HG03039 (cell line): ENCODE data around the gene ARHGAP6.

Experiments used
- ATAC-seq: cut with Tn5 transposase; IDR thresholded peaks from one replicate; pipeline ENCODE4 v1.9.1; 2021; ENCODE audit warnings: mild to moderate bottlenecking, moderate library complexity; ENCODE audit not compliant: unreplicated experiment

The ARHGAP6 gene, protein sequence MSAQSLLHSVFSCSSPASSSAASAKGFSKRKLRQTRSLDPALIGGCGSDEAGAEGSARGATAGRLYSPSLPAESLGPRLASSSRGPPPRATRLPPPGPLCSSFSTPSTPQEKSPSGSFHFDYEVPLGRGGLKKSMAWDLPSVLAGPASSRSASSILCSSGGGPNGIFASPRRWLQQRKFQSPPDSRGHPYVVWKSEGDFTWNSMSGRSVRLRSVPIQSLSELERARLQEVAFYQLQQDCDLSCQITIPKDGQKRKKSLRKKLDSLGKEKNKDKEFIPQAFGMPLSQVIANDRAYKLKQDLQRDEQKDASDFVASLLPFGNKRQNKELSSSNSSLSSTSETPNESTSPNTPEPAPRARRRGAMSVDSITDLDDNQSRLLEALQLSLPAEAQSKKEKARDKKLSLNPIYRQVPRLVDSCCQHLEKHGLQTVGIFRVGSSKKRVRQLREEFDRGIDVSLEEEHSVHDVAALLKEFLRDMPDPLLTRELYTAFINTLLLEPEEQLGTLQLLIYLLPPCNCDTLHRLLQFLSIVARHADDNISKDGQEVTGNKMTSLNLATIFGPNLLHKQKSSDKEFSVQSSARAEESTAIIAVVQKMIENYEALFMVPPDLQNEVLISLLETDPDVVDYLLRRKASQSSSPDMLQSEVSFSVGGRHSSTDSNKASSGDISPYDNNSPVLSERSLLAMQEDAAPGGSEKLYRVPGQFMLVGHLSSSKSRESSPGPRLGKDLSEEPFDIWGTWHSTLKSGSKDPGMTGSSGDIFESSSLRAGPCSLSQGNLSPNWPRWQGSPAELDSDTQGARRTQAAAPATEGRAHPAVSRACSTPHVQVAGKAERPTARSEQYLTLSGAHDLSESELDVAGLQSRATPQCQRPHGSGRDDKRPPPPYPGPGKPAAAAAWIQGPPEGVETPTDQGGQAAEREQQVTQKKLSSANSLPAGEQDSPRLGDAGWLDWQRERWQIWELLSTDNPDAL (N-terminal part only)

DNA sequence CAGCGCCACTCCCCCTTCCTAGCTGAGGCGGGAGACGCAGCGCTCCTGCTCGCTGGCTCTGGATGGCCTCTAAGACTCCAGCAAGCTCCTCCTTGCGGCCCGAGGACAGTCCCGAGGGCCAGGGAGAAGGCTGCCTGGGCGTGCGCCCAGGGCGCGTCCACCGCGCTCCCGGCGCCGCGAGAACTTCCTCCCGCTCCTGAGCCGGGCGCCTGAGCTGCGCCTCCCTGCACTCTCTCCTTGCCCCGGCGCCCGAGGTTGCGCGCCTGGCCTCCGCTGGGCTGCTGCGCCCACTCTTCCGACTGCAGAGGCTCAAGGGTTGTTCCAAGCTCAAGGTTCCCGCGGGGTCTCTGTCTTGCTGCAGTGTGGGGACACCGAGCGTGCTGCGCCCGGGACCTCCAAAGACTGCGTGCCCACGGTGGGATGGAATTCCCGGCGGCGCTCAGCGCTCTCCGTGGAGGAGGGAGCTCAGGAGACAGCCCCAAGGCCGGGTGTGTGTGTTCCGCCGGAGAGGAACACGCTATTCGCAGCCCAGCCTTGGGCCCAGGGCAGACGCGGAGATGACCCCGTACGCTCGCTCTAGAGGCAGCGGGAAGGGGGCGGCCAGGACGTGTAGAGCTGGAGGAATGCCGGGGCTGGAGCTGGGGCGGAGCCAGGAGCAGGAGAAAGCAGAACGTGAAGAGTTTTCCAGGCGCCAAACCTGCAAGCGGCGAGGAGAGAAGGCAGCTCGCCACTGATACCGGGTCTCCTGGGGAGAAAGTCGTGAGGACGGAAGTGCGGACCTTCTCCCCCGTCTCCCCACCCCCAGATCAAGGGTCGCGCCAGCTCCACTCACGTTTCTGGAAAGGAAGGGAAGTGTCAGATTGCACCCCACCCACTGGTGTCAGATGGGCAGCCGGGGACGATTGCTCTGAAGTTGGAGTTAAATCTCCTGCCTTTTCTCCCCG, at the start of gene ARHGAP6:
TSS of gene ARHGAP6 (minus strand) at position 753 of the 944 bp plus-strand sequence. CDS start 1,092 bp downstream, outside the sequence.
- ATAC-seq: no peak

DNA sequence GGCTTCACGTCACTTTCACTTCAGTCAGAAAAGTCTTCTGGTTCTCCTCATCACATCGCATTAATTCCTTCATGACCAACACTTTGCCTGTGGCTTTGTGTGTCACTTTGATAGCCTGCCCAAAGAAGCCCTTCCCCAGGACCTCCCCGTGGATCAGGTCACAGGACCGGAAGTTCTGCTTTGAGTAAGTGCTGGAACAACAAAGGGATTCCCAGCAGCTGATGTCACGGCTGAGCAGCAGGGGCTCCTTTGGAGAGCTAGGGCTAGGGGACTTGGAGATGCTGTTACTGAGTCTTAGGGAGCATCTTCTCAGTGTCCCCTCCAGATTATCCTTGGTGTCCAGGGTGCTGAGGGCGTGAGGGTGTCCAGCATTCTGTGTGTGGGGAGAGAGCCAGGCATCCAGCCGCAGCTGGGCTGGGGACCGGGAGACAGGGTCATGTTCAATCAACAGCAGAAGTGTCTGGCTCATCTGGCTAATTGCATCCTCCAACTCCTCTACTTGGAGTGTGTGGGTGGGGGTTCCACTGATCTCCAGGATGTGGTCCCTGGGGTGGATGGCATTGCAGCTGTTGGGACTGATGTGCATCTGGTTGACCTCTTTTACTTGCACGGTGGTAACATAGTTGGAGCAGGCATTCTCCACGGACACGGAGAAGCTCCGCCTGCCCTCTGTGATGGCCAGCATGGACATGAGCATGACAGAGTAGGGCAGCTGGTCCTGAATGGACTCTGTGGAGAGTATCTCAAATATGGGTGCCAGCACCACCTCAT, 39.2 kb upstream of the ARHGAP6 start:
- ATAC-seq: no peak

DNA sequence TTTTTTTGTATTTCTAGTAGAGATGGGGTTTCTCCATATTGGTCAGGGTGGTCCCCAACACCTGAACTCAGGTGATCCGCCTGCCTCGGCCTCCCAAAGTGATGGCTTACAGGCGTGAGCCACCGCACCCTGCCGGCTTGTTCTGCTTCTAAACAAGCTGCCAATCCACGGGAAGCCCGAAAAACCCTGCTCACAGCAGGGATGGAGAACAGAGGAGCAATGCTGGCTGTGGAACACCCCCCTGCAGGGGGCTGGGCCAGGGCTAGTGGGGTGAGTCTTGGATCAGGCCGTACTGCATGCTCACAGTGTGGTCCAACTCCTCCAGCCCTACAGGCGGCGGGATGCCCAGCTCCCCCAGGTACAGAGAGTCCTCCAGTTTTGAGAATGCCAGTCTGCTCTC, 38.1 kb upstream of the ARHGAP6 start:
- ATAC-seq: no peak

DNA sequence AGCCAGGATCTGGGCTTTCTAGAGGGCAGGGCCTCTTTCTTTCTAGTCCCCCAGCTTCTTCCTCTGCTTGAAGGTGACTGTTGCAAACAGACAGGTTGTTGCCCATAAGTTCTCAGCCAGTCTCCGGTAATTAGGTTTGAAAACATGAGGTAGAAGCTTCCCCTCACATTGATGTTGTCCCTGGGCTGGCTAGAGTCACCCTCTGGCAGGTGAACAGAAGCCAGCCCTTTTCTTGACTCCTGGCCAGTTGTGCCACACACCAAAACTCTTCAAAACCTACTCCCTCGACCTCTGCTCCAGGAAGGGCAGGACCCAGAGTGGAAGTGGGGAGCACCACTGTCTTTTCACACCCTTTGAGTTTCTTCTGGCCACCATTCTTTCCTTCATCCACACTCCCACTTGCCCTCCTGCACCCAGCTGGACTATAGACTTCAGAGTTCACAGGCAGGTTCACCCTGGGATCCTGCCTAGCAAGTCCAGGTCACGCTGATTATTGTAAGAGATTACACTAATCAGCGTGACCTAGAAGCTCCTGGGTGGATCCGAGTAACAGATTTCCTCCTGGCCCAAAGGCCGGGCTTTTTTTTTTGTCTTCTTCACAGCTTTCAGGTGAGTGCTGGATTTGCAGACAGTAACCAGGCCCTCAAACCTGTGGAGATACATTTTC, 37.4 kb upstream of the ARHGAP6 start:
- ATAC-seq: no peak

DNA sequence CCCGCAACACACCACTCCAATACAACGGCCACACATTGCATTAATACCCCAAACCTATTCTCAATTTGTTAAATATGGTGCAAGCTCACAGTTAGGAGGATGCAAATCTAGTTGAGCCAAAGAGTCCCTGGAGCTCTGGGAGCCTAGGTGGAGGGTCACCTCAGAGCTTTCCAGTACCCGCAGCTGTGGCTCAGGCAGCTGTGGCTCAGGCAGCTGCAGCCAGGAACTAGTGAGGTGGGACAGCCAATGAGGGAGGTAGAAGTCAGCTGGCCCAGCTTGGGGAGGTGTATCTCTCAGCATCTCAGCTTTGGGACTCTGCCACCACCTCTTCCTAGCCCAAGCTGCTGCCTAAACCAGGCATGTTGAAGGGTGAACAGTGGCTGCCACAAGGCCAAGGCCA, 36.7 kb upstream of the ARHGAP6 start:
- ATAC-seq: no peak

DNA sequence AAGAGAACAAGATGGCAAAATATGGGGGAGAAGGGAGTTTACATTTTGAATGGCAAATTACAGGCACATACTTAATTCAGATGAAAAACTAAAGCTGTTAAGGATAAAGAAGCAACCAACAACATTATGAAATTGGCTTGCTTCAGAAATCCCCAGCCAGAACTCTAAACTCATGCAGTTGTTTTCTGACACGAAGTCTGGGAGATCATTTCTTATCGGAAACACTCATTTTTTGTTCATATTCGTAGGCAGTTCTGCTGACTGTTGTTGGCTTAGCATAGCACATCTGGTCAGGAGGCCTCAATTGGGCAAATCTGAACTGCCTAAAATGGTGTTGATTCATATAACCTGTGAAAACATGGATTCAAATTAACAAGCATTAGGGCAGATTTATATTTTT, 33.0 kb upstream of the ARHGAP6 start:
- no peak for ATAC-seq

DNA sequence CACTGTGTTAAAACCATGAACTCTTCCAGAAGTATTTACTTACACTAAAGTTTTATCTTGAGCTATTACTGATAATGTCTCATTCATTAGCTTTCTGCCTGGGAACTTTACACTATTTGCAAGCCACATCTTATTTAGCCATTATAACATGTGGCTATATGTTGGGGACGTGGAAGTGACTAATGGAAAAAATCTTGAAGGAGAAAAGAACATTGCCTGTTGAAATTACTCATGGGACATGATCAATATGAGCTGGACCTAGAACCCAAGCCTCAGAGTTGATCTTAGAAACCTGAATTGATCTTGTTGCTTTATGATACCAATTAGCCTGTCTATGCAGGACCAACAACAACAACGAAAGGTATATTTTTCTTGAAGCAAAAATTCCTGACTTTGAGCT, 22.5 kb upstream of the ARHGAP6 start:
- no peak for ATAC-seq

DNA sequence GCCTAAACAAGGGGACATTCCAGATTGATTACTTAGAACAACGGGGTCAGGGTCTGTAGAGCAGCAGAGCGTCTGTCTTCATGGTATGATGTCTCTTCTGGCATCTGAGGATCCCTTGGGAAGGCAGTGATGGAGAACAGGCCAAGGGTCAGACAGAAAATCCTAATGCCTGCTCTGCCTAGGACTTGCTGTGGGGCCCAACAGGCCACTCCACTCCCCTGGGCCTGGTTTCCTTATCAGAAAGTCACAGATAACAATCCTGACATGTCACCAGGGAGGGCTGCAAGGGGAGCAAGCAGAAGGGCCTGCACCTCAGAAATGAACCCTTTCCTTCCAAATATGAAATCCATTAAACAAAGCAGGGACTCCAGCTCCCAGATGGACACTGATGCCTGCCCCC, 21.4 kb upstream of the ARHGAP6 start:
- ATAC-seq: no peak

DNA sequence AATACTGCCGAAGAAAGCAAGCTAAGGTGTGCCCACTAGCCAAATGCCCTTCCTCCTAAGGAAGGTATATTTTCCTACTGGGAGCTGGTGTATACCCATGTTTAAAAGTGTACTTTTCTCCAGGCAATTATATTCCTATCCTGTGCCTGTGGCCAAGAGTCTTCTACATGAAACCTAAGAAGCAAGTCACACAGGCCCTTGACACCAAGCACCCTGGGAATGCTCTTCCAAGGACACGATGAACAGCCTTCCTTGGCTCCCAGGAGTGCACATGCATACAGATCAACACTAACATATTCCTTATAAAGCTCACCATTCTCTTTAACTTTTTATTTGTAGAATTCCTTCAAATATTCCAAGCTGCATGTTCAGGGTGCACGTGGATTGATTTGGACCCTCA, 17.3 kb upstream of the ARHGAP6 start:
- no peak for ATAC-seq

DNA sequence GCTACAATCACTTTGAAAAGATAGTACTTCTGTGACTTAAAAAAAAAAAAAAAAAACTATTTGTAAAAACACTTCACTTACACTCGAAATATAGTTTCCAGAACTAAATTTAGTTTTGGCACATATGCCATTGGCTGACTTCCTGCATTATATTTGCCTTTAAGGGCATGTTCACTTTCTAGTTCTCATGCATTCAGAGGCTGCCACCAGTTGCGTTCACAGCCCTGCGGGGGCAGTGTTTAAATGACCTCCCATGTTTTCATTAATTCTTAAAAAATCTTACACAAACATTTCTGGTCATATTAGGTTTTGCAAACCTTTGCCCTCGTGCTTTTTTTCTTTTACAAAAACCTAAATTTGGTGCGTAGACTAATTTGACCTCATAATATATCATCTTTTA, 12.4 kb upstream of the ARHGAP6 start:
- no peak for ATAC-seq

DNA sequence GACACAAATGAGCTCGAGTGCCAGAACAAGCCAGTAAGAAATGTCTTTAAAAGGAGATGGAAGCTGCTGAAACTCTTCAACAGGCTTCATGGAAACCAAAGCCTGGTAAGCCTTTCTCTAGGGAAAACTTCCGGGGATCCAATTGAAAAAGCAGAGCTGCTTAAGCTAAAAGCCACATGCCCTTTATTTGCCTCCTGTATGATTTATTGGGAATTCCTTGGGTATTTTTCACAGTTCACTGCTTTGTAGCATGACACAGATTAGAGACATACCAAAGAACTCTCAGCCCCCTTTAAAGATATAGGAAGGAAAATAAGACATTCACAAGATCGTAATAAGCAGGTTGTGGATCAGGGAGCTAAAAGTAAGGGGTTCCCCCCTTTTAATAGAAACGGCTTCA, 6.5 kb upstream of the ARHGAP6 start:
- no peak for ATAC-seq

DNA sequence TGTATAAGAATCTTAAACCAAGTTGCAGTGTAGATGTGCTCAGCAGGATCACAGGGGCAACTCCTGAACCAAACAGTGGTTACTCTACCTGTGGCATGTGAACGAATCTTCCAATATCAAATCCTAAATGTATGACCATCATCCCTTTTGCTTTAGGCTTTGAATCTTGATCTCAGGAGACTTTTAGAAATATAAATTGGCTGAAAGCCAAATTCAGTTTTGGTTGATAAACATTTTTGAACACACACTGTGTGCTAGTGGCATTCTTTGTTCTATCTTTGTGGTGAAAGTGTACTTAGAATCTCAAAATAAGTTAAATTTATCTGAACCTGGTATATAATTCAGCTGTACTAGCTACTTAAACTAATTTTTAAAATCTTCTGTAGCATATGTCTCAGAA, 4.6 kb upstream of the ARHGAP6 start:
- ATAC-seq: no peak

DNA sequence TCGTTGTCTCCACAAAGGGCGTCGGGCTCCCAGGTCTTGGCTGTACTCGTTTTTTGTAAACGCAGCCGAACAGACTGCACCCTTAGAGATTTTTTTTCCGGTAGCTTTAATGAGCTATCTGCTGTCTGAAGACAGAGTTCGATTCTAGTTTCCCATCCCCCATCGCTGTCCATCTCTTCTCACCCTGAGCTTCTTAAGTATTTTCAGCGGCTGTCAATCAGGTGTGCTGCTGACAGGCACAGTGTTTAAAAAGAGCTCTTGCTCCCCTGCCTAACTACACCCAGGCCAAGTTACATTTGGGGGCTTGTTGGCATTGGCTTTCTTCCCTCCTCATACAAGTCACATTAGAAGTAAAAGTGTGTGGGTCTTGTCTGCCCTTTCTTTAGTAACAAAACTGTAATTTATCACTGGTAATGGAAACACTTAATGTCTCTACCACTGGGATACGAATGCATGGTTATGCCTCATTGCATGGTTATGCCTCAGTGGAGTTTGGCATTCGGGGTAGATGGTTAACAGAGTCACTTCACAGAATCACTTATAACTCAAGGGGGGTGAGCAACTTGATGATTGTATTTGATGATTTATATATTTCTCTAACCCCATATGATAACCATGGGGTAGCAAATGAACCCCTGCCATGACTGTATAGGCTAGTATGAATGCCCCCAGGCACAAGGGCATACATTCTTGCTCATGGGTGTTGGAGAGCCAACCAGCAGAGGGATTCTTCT, 1.4 kb upstream of the ARHGAP6 start:
- ATAC-seq: no peak

DNA sequence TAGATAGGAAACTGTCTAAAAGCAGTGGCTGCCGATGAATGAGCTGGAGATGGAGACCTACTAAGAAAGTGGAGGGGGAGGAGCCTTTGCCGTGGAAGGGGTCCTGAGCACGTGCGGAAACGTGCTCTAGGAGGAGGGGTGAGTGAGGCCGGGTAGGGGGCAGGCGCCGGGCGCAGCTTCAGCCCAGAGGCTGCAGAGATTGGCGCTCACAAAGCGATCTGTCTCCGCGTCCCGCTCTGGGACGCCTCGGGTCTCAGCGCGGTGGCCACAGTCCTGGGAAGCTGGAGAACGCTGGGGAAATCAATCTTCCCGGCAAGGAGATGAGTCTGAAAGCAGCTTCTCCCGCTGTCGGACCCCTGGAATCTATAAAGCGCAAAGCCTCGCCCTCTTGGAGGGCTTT, 444 bp upstream of the ARHGAP6 start:
- ATAC-seq: no peak

DNA sequence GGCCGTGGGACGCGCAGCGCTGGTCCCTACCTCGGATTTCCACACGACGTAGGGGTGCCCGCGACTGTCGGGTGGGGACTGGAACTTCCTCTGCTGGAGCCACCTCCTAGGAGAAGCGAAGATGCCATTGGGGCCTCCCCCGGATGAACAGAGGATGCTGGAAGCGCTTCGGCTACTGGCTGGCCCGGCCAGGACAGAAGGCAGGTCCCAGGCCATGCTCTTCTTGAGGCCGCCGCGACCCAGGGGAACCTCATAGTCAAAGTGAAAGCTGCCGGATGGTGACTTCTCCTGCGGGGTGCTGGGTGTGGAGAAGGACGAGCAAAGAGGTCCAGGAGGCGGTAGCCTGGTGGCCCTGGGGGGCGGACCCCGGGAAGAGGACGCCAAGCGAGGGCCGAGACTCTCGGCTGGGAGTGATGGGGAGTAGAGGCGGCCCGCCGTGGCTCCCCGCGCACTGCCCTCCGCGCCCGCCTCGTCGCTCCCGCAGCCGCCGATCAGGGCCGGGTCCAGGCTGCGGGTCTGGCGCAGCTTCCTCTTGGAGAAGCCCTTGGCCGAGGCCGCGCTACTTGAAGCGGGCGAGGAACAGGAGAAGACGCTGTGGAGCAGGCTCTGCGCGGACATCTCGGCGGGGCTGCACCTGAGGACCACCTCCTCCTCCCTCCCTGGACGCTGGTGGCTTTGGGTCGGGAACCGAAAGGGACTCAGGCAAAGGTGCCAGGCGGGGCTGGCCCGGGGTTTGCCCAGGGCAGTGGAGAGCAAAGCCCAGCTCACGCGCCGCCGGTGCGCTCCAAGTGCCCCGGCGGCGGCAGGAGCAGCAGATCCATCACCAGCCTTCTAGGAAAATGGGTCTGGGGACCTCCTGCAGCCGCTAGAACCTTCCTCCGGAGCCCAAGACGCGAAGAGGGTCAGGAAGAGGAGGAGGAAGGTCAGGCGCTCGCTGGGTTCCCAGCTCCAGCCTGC, 1.2 kb downstream of the ARHGAP6 start:
- no peak for ATAC-seq

DNA sequence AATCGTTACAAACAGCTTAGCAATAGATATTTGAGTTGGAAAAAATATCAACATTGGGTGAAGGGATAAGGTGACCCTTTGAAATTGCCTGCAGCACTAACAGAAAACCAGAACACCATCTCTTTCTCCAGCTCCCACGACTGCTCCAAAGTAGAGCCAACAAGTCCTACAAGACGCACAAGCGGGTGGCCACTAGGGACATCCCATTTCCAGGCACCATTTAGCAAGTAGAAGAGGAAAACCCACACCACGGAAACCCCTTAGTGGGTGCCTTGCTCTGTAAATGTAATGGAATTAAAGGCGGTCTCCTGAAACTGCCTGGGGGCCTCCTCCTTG, 1.9 kb downstream of the ARHGAP6 start:
- ATAC-seq: no peak

DNA sequence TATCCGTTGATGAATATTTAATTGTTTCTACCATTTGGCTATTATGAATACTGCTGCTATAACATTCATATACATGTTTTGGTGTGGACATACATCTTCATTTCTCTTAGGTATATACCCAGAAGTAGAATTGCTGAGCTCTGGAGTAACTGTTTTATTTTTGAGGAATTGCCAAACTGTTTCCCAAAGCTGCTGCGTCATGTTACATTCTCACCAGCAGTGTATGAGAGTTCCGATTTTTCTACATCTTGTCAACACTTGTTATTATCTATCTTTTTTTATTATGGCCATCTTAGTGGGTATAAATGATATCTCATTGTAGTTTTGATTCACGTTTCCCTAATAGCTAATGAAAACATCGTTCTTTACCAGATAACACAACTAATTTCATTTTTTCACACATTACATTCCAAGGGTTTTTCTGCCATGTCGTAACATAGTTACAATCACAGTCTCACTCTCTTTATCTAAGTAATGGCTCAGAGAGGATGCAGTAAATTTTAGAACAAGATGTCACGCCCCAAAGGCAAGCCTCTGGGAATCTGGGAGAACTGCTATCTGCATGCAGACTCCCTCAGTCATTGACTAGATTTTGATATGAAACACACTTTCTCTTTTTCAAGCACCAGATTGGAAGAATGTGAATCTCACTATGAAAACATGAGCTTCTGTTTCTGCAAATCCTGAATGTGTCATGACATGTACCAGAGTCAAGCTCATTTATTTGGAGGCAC, 10.3 kb downstream of the ARHGAP6 start:
- no peak for ATAC-seq
